ENCODE results near the gene AGBL5.
A peak's percentile ranks its signal among the peaks of the same experiment; 100 is the strongest.

AGBL5 gene

GRCh38 chr2:27079233-27080139, 28.0 kb downstream of the AGBL5 start:
- no peak for DNase-seq

GRCh38 chr2:27080140-27080469, 28.6 kb downstream of the AGBL5 start:
- no peak for DNase-seq

- DNase-seq: no peak
Measured at GRCh38 chr2:27080603-27080936, 29.1 kb downstream of the AGBL5 start.

GRCh38 chr2:27081984-27082772, 30.7 kb downstream of the AGBL5 start:
- DNase-seq: no peak

- DNase-seq: no peak
Measured at GRCh38 chr2:27082773-27083409, 31.4 kb downstream of the AGBL5 start.

GRCh38 chr2:27083410-27084296, 32.2 kb downstream of the AGBL5 start:
- no peak for DNase-seq

GRCh38 chr2:27084297-27085061, 33.0 kb downstream of the AGBL5 start:
- DNase-seq: no peak

GRCh38 chr2:27085062-27085672, 33.7 kb downstream of the AGBL5 start:
- DNase-seq: no peak

- peak; percentile 36 for DNase-seq
Measured at GRCh38 chr2:27085673-27086089, 34.2 kb downstream of the AGBL5 start.

- peak; percentile 97 for DNase-seq
Measured at GRCh38 chr2:27086090-27086723, 34.7 kb downstream of the AGBL5 start.

GRCh38 chr2:27086724-27087593, 35.5 kb downstream of the AGBL5 start, which contains the start of gene KHK:
TSS of gene KHK (plus strand) at chr2:27086772. CDS start at chr2:27087260, 488 bp downstream.
- no peak for DNase-seq

- DNase-seq: no peak
Measured at GRCh38 chr2:27087823-27088410, 36.4 kb downstream of the AGBL5 start.

GRCh38 chr2:27088634-27089033, 37.2 kb downstream of the AGBL5 start:
- no peak for DNase-seq

GRCh38 chr2:27089111-27089954, 37.9 kb downstream of the AGBL5 start:
- DNase-seq: no peak

- DNase-seq: no peak
Measured at GRCh38 chr2:27091746-27092695, 40.6 kb downstream of the AGBL5 start.

GRCh38 chr2:27092696-27093429, 41.4 kb downstream of the AGBL5 start:
- no peak for DNase-seq

All from CD4-positive, alpha-beta T cell treated with Interleukin-15 for 1 hour (primary cell).